Nephron progenitor cell (in vitro differentiated cells): ENCODE data around the gene CLCNKB.

Experiments used
- DNase-seq: peaks from one replicate; pipeline ENCODE4 v3.0.0; 2021
- H3K27ac Mint-ChIP-seq: 2 replicates; pipeline ENCODE4 v1.8.0; 2021; ENCODE audit warnings: mild to moderate bottlenecking, moderate library complexity, mixed read lengths
- H3K27me3 Mint-ChIP-seq: 2 replicates; pipeline ENCODE4 v1.8.0; 2021; ENCODE audit warnings: mild to moderate bottlenecking, low read depth, mixed read lengths; ENCODE audit not compliant: poor library complexity
- H3K36me3 Mint-ChIP-seq: 2 replicates; pipeline ENCODE4 v1.8.0; 2021; ENCODE audit warnings: low read depth, mixed read lengths
- H3K4me1 Mint-ChIP-seq: 2 replicates; pipeline ENCODE4 v1.8.0; 2021; ENCODE audit warnings: mixed read lengths
- H3K4me3 Mint-ChIP-seq: 2 replicates; pipeline ENCODE4 v1.8.0; 2021; ENCODE audit warnings: mild to moderate bottlenecking, moderate library complexity, mixed read lengths
- H3K9me3 Mint-ChIP-seq: 2 replicates; pipeline ENCODE4 v1.8.0; 2021; ENCODE audit warnings: mild to moderate bottlenecking, moderate library complexity, mixed read lengths
- CTCF ChIP-seq: fragments of 200-600 bp; sonication (generic); IDR thresholded peaks from 2 replicates; pipeline ENCODE4 v1.5.0; 2021; ENCODE audit warnings: antibody characterized with exemption

CLCNKB gene

GRCh38 chr1:16017076-16017460, 26.5 kb upstream of the CLCNKB start:
- TF ChIP-seq CTCF = no peak
- Mint-ChIP-seq H3K27ac (no peak overlapping the region), H3K36me3 (no peaks in the 10 kb centered on the region), H3K4me1 (peaks cover 63% of the 10 kb centered on the region), H3K27me3 (peaks cover 31% of the 10 kb centered on the region), H3K9me3 (no peaks in the 10 kb centered on the region), H3K4me3 (no peak overlapping the region)
- no peak for DNase-seq

GRCh38 chr1:16017461-16018303, 25.9 kb upstream of the CLCNKB start, which contains the start of gene HSPB7:
Gene HSPB7, minus strand, starts transcription at chr1:16018043. Its CDS starts 80 bp downstream, at chr1:16017963.
- Mint-ChIP-seq H3K9me3 (no peaks in the 10 kb centered on the region), H3K27ac (no peak within 1 kb of the TSS), H3K4me1 (peaks cover 69% of the 10 kb centered on the region), H3K27me3 (peaks cover 33% of the 10 kb centered on the region), H3K4me3 (no peak within 1 kb of the TSS), H3K36me3 (no peaks in the 10 kb centered on the region)
- peak; percentile 50 for DNase-seq
- TF ChIP-seq CTCF = no peak

DNA sequence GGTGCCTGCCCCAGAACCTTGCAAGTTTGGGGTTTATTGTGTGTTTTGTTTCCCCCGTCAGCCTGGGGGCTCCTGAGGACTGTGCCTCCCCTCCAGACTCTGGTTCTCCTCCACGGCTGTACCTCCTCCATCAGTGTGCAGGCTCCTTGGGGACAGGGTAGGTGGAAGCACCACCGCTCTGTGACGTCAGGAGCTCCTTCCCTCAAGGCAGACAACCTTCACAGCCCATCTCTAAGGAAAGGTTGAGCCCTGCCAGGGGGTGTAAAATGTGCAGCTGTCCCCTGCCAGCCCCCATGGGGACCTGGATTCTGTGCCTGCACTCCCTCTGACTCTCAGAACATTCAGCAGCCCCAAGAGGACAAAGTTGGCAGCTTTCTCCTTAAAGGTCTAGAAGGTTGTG, 25.3 kb upstream of the CLCNKB start:
- Mint-ChIP-seq H3K27me3 (peaks cover 33% of the 10 kb centered on the region), H3K27ac (no peak overlapping the region), H3K36me3 (no peaks in the 10 kb centered on the region), H3K4me1 (peaks cover 69% of the 10 kb centered on the region), H3K4me3 (no peak overlapping the region), H3K9me3 (no peaks in the 10 kb centered on the region)
- TF ChIP-seq CTCF = no peak
- DNase-seq = no peak

GRCh38 chr1:16018749-16019643, 24.6 kb upstream of the CLCNKB start:
- no peak for DNase-seq
- H3K4me3 Mint-ChIP-seq = no peak overlapping the region
- peaks cover 62% of the 10 kb centered on the region for H3K4me1 Mint-ChIP-seq
- no peak overlapping the region for H3K27ac Mint-ChIP-seq
- no peak for TF ChIP-seq CTCF
- H3K9me3 Mint-ChIP-seq = no peaks in the 10 kb centered on the region
- no peaks in the 10 kb centered on the region for H3K36me3 Mint-ChIP-seq
- peaks cover 31% of the 10 kb centered on the region for H3K27me3 Mint-ChIP-seq

DNA sequence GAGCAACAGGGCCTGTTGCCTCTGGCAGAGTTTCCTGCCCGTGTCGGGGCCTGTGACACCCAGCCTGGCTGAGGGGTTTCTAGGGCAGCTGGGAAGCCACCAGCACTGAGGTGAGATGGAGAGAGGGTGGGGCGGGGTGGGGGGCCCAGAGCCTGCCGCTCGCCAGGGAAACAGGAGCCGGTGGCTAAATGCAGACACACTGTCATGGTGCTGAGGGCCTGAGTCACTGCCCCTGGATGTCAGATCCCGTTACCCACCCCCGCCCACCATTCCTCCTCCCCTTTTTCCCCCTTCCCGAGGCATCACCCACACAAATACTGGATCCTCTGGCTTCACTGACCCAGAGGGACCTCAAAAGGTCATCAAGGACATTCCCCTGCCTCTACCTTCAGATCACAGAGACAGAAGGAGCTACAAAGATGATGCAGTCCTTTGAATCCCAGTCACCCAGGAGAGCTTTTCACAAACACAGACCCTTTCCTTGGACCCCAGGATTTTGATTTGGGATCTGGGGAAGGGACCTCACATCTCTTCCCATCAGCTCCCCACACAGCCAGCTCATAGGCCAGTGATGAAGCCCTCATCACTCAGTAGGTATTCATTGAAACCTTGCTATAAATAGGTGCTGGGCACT, 23.8 kb upstream of the CLCNKB start:
- peaks cover 54% of the 10 kb centered on the region for H3K4me1 Mint-ChIP-seq
- H3K36me3 Mint-ChIP-seq = no peaks in the 10 kb centered on the region
- no peak for TF ChIP-seq CTCF
- no peaks in the 10 kb centered on the region for H3K9me3 Mint-ChIP-seq
- no peak overlapping the region for H3K4me3 Mint-ChIP-seq
- DNase-seq = no peak
- peaks cover 38% of the 10 kb centered on the region for H3K27me3 Mint-ChIP-seq
- H3K27ac Mint-ChIP-seq = no peak overlapping the region
